ENCODE data around the gene SORCS3.

SORCS3 gene

GRCh38 chr10:105206616-105207015, 565.5 kb downstream of the SORCS3 start:
- no peak for DNase-seq

- no peak for DNase-seq
Measured at GRCh38 chr10:105207476-105207995, 566.4 kb downstream of the SORCS3 start.

GRCh38 chr10:105210546-105210945, 569.5 kb downstream of the SORCS3 start:
- DNase-seq = no peak

- DNase-seq = no peak
Measured at GRCh38 chr10:105237685-105238084, 596.6 kb downstream of the SORCS3 start.

- no peak for DNase-seq
Measured at GRCh38 chr10:105239311-105240219, 598.5 kb downstream of the SORCS3 start.

- DNase-seq = no peak
Measured at GRCh38 chr10:105241254-105241653, 600.2 kb downstream of the SORCS3 start.

GRCh38 chr10:105243381-105243780, 602.3 kb downstream of the SORCS3 start:
- DNase-seq = no peak

- DNase-seq = no peak
Measured at GRCh38 chr10:105243825-105244224, 602.7 kb downstream of the SORCS3 start.

- DNase-seq = no peak
Measured at GRCh38 chr10:105247831-105248499, 606.9 kb downstream of the SORCS3 start.

GRCh38 chr10:105252911-105253310, 611.8 kb downstream of the SORCS3 start:
- DNase-seq = no peak

- no peak for DNase-seq
Measured at GRCh38 chr10:105253515-105254212, 612.6 kb downstream of the SORCS3 start.

- DNase-seq = no peak
Measured at GRCh38 chr10:105258036-105258673, 617.1 kb downstream of the SORCS3 start.

- no peak for DNase-seq
Measured at GRCh38 chr10:105258674-105259065, 617.6 kb downstream of the SORCS3 start.

- no peak for DNase-seq
Measured at GRCh38 chr10:105259201-105259600, 618.1 kb downstream of the SORCS3 start.

GRCh38 chr10:105262666-105263065, 621.6 kb downstream of the SORCS3 start:
- no peak for DNase-seq

GRCh38 chr10:105266966-105267539, 626.0 kb downstream of the SORCS3 start:
- no peak for DNase-seq

- no peak for DNase-seq
Measured at GRCh38 chr10:105268961-105269360, 627.9 kb downstream of the SORCS3 start.

- no peak for DNase-seq
Measured at GRCh38 chr10:105269689-105270088, 628.6 kb downstream of the SORCS3 start.

GRCh38 chr10:105274556-105275070, 633.5 kb downstream of the SORCS3 start:
- no peak for DNase-seq

GRCh38 chr10:105278439-105278838, 637.3 kb downstream of the SORCS3 start:
- DNase-seq = no peak

GRCh38 chr10:105279101-105279500, 638.0 kb downstream of the SORCS3 start:
- DNase-seq = no peak

GRCh38 chr10:105280895-105281294, 639.8 kb downstream of the SORCS3 start:
- no peak for DNase-seq
